GM20000 (cell line): ENCODE measurements around the gene CDK13.

Source experiments
- DNase-seq: peaks from one replicate; pipeline ENCODE4 v3.0.0; 2012; ENCODE audit warnings: low spot score
- CTCF ChIP-seq: IDR thresholded peaks from 2 replicates; pipeline ENCODE4 v1.5.1; 2012; ENCODE audit warnings: mild to moderate bottlenecking, control low read depth; ENCODE audit errors: extremely low read depth, missing control alignments

CDK13 gene

GRCh38 chr7:40077849-40078248 is 127.8 kb downstream of the CDK13 start:
- DNase-seq, result no peak
- no peak for TF ChIP-seq CTCF

GRCh38 chr7:40092182-40092581 is 142.1 kb downstream of the CDK13 start:
- DNase-seq, result no peak
- TF ChIP-seq CTCF, result no peak

GRCh38 chr7:40093631-40094350 is 143.7 kb downstream of the CDK13 start:
- TF ChIP-seq CTCF, result no peak
- no peak for DNase-seq

GRCh38 chr7:40095230-40095629 is 145.2 kb downstream of the CDK13 start:
- TF ChIP-seq CTCF, result no peak
- DNase-seq, result no peak

GRCh38 chr7:40095695-40096327 is 145.8 kb downstream of the CDK13 start:
- no peak for TF ChIP-seq CTCF
- DNase-seq, result no peak

- TF ChIP-seq CTCF, result no peak
- no peak for DNase-seq
Measured at GRCh38 chr7:40097728-40098127, 147.7 kb downstream of the CDK13 start.

- no peak for TF ChIP-seq CTCF
- no peak for DNase-seq
Measured at GRCh38 chr7:40098810-40099209, 148.8 kb downstream of the CDK13 start.
